Neutrophil (primary cell): ENCODE measurements around the gene AFF1.

Experiments used
- H3K27ac ChIP-seq: fragments of 200-600 bp; sonication (generic); 2 replicates; pipeline ENCODE4 v1.5.1; 2016; ENCODE audit warnings: mild to moderate bottlenecking, moderate library complexity
- H3K27me3 ChIP-seq: fragments of 200-600 bp; sonication (generic); 2 replicates; pipeline ENCODE4 v1.6.0; 2016; ENCODE audit warnings: mild to moderate bottlenecking
- H3K36me3 ChIP-seq: fragments of 200-600 bp; sonication (generic); 2 replicates; pipeline ENCODE4 v1.5.1; 2017
- H3K4me1 ChIP-seq, 2 experiments: fragments of 200-600 bp in 1 of 2; sonication (generic) in 1 of 2; 1 replicate in 1 of 2; 2 replicates in 1 of 2; pipeline versions ENCODE4 v1.5.1 to v1.6.1; 2013 to 2016; ENCODE audit warnings: low read depth in 1 of 2, low read length in 1 of 2, mild to moderate bottlenecking in 1 of 2, moderate library complexity in 1 of 2; ENCODE audit not compliant: control insufficient read depth in 1 of 2, insufficient read depth in 1 of 2
- H3K4me3 ChIP-seq, 2 experiments: fragments of 200-600 bp in 1 of 2; sonication (generic) in 1 of 2; 1 replicate in 1 of 2; 2 replicates in 1 of 2; pipeline ENCODE4 v1.5.1; 2013 to 2016; ENCODE audit warnings: low read depth in 1 of 2, low read length in 1 of 2, mild to moderate bottlenecking in 1 of 2, moderate library complexity in 1 of 2
- H3K9me3 ChIP-seq: fragments of 200-600 bp; sonication (generic); 2 replicates; pipeline ENCODE4 v1.5.1; 2016
- CTCF ChIP-seq: fragments of 200-600 bp; sonication (generic); IDR thresholded peaks from 2 replicates; pipeline ENCODE4 v1.5.1; 2016; ENCODE audit warnings: antibody characterized with exemption

AFF1 gene

GRCh38 chr4:86934771-86935565, at the start of gene AFF1:
Gene AFF1, plus strand, starts transcription at chr4:86935011. Its CDS starts 13,523 bp downstream, at chr4:86948534.
- Histone ChIP-seq H3K9me3 (no peaks in the 10 kb centered on the region), H3K27me3 (no peaks in the 10 kb centered on the region), H3K4me3 (peak within 1 kb of the TSS; percentile 77 to 94), H3K27ac (peak within 1 kb of the TSS; percentile 85), H3K36me3 (no peaks in the 10 kb centered on the region), H3K4me1 (peaks cover 22 to 27% of the 10 kb centered on the region in 2 experiments)
- TF ChIP-seq CTCF: peak; percentile 85

- Histone ChIP-seq H3K9me3 (no peaks in the 10 kb centered on the region), H3K27ac (no peak overlapping the region), H3K36me3 (no peaks in the 10 kb centered on the region), H3K27me3 (peaks cover 33% of the 10 kb centered on the region), H3K4me3 (no peak overlapping the region), H3K4me1 (peaks cover 14% of the 10 kb centered on the region in 2 experiments)
- TF ChIP-seq CTCF: no peak
These were observed 44.0 kb upstream of the AFF1 start for GRCh38 chr4:86890790-86891189.

- TF ChIP-seq CTCF: no peak
- Histone ChIP-seq H3K9me3 (no peaks in the 10 kb centered on the region), H3K27me3 (peaks cover 33% of the 10 kb centered on the region), H3K36me3 (no peaks in the 10 kb centered on the region), H3K27ac (no peak within 1 kb of the TSS), H3K4me1 (peaks cover 14% of the 10 kb centered on the region in 2 experiments), H3K4me3 (peak within 1 kb of the TSS; percentile 44 to 64)
These were observed 42.8 kb upstream of the AFF1 start, which contains the start of gene C4orf36 for GRCh38 chr4:86891762-86892635. Gene C4orf36, minus strand, starts transcription at chr4:86892422. Its CDS starts 902 bp downstream, at chr4:86891520.

GRCh38 chr4:86892636-86892960, 42.2 kb upstream of the AFF1 start:
- no peak for TF ChIP-seq CTCF
- Histone ChIP-seq H3K4me1 (peaks cover 14% of the 10 kb centered on the region in 2 experiments), H3K36me3 (no peaks in the 10 kb centered on the region), H3K27me3 (peaks cover 33% of the 10 kb centered on the region), H3K4me3 (peak overlapping the region; percentile 44 to 64), H3K9me3 (no peaks in the 10 kb centered on the region), H3K27ac (no peak overlapping the region)

GRCh38 chr4:86893136-86893535, 41.7 kb upstream of the AFF1 start:
- Histone ChIP-seq H3K9me3 (no peaks in the 10 kb centered on the region), H3K36me3 (no peaks in the 10 kb centered on the region), H3K4me3 (no peak overlapping the region), H3K4me1 (peaks cover 14% of the 10 kb centered on the region in 2 experiments), H3K27me3 (peaks cover 33% of the 10 kb centered on the region), H3K27ac (no peak overlapping the region)
- TF ChIP-seq CTCF: no peak
